ENCODE results near the gene SUSD1. TPM values are rescaled to one million over a fixed set of nuclear protein-coding genes. Genes with fewer than 3 reads are reported as not detected.

The SUSD1 gene
- total and polyA plus RNA-seq, 9 of the 15 experiments (the other 6 are each of a cell fraction or from before 2014, with no cell fraction given), result 10.9 to 44.4 (median 36.1) TPM

- no peak for TF ChIP-seq RBM22 (IDR thresholded peaks at IDR 0.05; ENCODE audit: low read depth, low read length, poor library complexity, severe bottlenecking)
- no peak for TF ChIP-seq BRF1 (IDR thresholded peaks at IDR 0.05; ENCODE audit: borderline replicate concordance, extremely low read depth, insufficient read length)
- TF ChIP-seq BRCA1 (IDR thresholded peaks at IDR 0.05), result no peak
- TF ChIP-seq BRCA1 (CRISPR knock-in tag; IDR thresholded peaks at IDR 0.05), result no peak
- no peak for TF ChIP-seq NR1H2 (CRISPR knock-in tag; IDR thresholded peaks at IDR 0.05)
- no peak for TF ChIP-seq ZNF780A (CRISPR knock-in tag; IDR thresholded peaks at IDR 0.05)
- TF ChIP-seq ZNF212 (CRISPR knock-in tag; IDR thresholded peaks at IDR 0.05), result no peak
- TF ChIP-seq JUNB (CRISPR knock-in tag; conservative IDR thresholded peaks at IDR 0.05), result no peak
- TF ChIP-seq FOS (IDR thresholded peaks at IDR 0.05; ENCODE audit: extremely low read depth, insufficient read length), result no peak
- TF ChIP-seq POLR2H (tag; IDR thresholded peaks at IDR 0.05; ENCODE audit: low read depth), result no peak; the same call in 1 of the 2 replicates
- no peak; the same call in 1 of the 2 replicates for TF ChIP-seq RHOXF2B (CRISPR knock-in tag; conservative IDR thresholded peaks at IDR 0.05)
- TF ChIP-seq C11orf30 (IDR thresholded peaks at IDR 0.05; ENCODE audit: low read depth), result no peak
- TF ChIP-seq ETV1 (tag; conservative IDR thresholded peaks at IDR 0.05; ENCODE audit: low read depth), result peak; percentile 74
- no peak for TF ChIP-seq KDM2B (CRISPR knock-in tag; IDR thresholded peaks at IDR 0.05)
- no peak for TF ChIP-seq MCM3 (IDR thresholded peaks at IDR 0.05)
- TF ChIP-seq RBM34 (IDR thresholded peaks at IDR 0.05; ENCODE audit: borderline replicate concordance, insufficient read depth, low read length), result no peak
- TF ChIP-seq BDP1 (IDR thresholded peaks at IDR 0.05; ENCODE audit: insufficient read depth, insufficient read length), result no peak
- TF ChIP-seq CREB3L1 (IDR thresholded peaks at IDR 0.05; ENCODE audit: borderline replicate concordance, low read depth), result no peak
- 0 out of 2 replicates have a peak, but pooled peaks have one; percentile 8 for TF ChIP-seq ZBTB12 (CRISPR knock-in tag; IDR thresholded peaks at IDR 0.05)
- no peak for TF ChIP-seq SMC3 (conservative IDR thresholded peaks at IDR 0.05; ENCODE audit: insufficient read depth, low read depth, low read length)
- TF ChIP-seq CBX2 (IDR thresholded peaks at IDR 0.05; ENCODE audit: insufficient read depth, low read length, poor library complexity, severe bottlenecking), result no peak
- TF ChIP-seq SRSF3 (IDR thresholded peaks at IDR 0.05; ENCODE audit: insufficient read depth, low read length), result no peak
- no peak for TF ChIP-seq ZBTB7A (IDR thresholded peaks at IDR 0.05; ENCODE audit: borderline replicate concordance, control insufficient read depth, low read depth, low read length)
- no peak for TF ChIP-seq PHF20 (IDR thresholded peaks at IDR 0.05; ENCODE audit: partially characterized antibody)
- no peak for TF ChIP-seq ZBTB5 (IDR thresholded peaks at IDR 0.05)
- TF ChIP-seq GATAD2A (IDR thresholded peaks at IDR 0.05), result no peak
- no peak for TF ChIP-seq ZBED1 (IDR thresholded peaks at IDR 0.05)
- no peak for TF ChIP-seq ZNF143 (CRISPR knock-in tag; IDR thresholded peaks at IDR 0.05)
- TF ChIP-seq HDAC1 (IDR thresholded peaks at IDR 0.05), result no peak
Measured at GRCh38 chr9:112194969-112195431, 19.9 kb upstream of the SUSD1 start (continued).

All from K562 (cell line).